HepG2 (cell line): Measurements from ENCODE around the gene MTHFR. TPM values are rescaled to one million over a fixed set of nuclear protein-coding genes. Genes with fewer than 3 reads are reported as not detected.

ENCODE experiments used
- IRX3 ChIP-seq: sonication (generic); formaldehyde crosslinking; IDR thresholded peaks from 2 replicates; pipeline ENCODE4 v1.8.1; 2023; ENCODE audit warnings: mild to moderate bottlenecking, low read depth, missing genetic modification reagents, borderline replicate concordance
- JUND ChIP-seq: sonication (generic); formaldehyde crosslinking; IDR thresholded peaks from 2 replicates; pipeline ENCODE4 v1.8.0; 2022; ENCODE audit warnings: mild to moderate bottlenecking, missing genetic modification reagents
- KAT2B ChIP-seq: fragments of 150-350 bp; IDR thresholded peaks from 2 replicates; pipeline ENCODE4 v1.6.1; 2014; ENCODE audit warnings: low read depth, low read length, borderline replicate concordance
- PRPF4 ChIP-seq: fragments of 200-400 bp; formaldehyde crosslinking; IDR thresholded peaks from 2 replicates; pipeline ENCODE4 v1.6.1; 2016; ENCODE audit warnings: low read length, low read depth; ENCODE audit not compliant: poor library complexity, severe bottlenecking
- RARG ChIP-seq: sonication (generic); formaldehyde crosslinking; IDR thresholded peaks from 2 replicates; pipeline ENCODE4 v1.4.0; 2020; ENCODE audit warnings: low read depth, mild to moderate bottlenecking, missing genetic modification reagents
- RFXANK ChIP-seq: IDR thresholded peaks from 2 replicates; pipeline ENCODE4 v1.6.1; 2016
- YEATS4 ChIP-seq: sonication (generic); formaldehyde crosslinking; IDR thresholded peaks from 2 replicates; pipeline ENCODE4 v1.4.0; 2020; ENCODE audit warnings: missing genetic modification reagents, borderline replicate concordance
- ZBTB1 ChIP-seq: sonication (generic); formaldehyde crosslinking; IDR thresholded peaks from 2 replicates; pipeline ENCODE4 v1.4.0; 2020; ENCODE audit warnings: missing genetic modification reagents, borderline replicate concordance
- ZNF34 ChIP-seq: sonication (generic); formaldehyde crosslinking; IDR thresholded peaks from 2 replicates; pipeline ENCODE4 v1.4.0; 2020; ENCODE audit warnings: mild to moderate bottlenecking, missing genetic modification reagents, borderline replicate concordance
- ZNF556 ChIP-seq: sonication (generic); formaldehyde crosslinking; IDR thresholded peaks from 2 replicates; pipeline ENCODE4 v1.4.0; 2020; ENCODE audit warnings: mild to moderate bottlenecking, missing genetic modification reagents, borderline replicate concordance
- ZNF841 ChIP-seq: sonication (generic); formaldehyde crosslinking; IDR thresholded peaks from 2 replicates; pipeline ENCODE4 v1.8.1; 2023; ENCODE audit warnings: missing genetic modification reagents, borderline replicate concordance
- polyA plus RNA-seq, 8 experiments: library from polyadenylated mRNA; depleted of rRNA in 3 of 8; stranded (reverse) in 7 of 8; unstranded in 1 of 8; fragments of >200 nt; fragmentation: Illumina TruSeq in 4 of 8; extraction: Trizol in 4 of 8; gene quantifications; 2 replicates each; pipeline versions ENCODE4 v1.2.1 to v1.2.3, GENCODE V29; 2011 to 2016; ENCODE audit warnings: low read depth in 4 of 8, missing spikeins in 1 of 8, mixed read lengths in 1 of 8; ENCODE audit not compliant: insufficient read depth in 1 of 8
- total RNA-seq, 5 experiments: library from RNA; depleted of rRNA; stranded (reverse); fragments of >200 nt; fragmentation: Illumina TruSeq; extraction: Trizol; gene quantifications; 2 replicates each; pipeline ENCODE4 v1.2.3, GENCODE V29; 2016; ENCODE audit warnings: low read depth in 1 of 5
- TF ChIP-seq, protein P1 (sequence below): sonication (generic); formaldehyde crosslinking; IDR thresholded peaks from 2 replicates; pipeline ENCODE4 v1.5.1; 2020; ENCODE audit warnings: mild to moderate bottlenecking, missing genetic modification reagents
- TF ChIP-seq, protein P2 (sequence below): sonication (generic); formaldehyde crosslinking; IDR thresholded peaks from 2 replicates; pipeline ENCODE4 v1.4.0; 2020; ENCODE audit warnings: missing genetic modification reagents, borderline replicate concordance
- TF ChIP-seq, protein P3 (sequence below): sonication (generic); formaldehyde crosslinking; IDR thresholded peaks from 2 replicates; pipeline ENCODE4 v1.4.0; 2020; ENCODE audit warnings: missing genetic modification reagents, borderline replicate concordance
- TF ChIP-seq, protein P4 (sequence below): sonication (generic); formaldehyde crosslinking; IDR thresholded peaks from 2 replicates; pipeline ENCODE4 v1.8.0; 2022; ENCODE audit warnings: missing genetic modification reagents, low read depth, mild to moderate bottlenecking, borderline replicate concordance

MTHFR gene
- total and polyA plus RNA-seq, 2 of the 13 experiments (the other 11 are each of a cell fraction or from before 2014, with no cell fraction given) = 3.8 to 8.2 TPM

DNA sequence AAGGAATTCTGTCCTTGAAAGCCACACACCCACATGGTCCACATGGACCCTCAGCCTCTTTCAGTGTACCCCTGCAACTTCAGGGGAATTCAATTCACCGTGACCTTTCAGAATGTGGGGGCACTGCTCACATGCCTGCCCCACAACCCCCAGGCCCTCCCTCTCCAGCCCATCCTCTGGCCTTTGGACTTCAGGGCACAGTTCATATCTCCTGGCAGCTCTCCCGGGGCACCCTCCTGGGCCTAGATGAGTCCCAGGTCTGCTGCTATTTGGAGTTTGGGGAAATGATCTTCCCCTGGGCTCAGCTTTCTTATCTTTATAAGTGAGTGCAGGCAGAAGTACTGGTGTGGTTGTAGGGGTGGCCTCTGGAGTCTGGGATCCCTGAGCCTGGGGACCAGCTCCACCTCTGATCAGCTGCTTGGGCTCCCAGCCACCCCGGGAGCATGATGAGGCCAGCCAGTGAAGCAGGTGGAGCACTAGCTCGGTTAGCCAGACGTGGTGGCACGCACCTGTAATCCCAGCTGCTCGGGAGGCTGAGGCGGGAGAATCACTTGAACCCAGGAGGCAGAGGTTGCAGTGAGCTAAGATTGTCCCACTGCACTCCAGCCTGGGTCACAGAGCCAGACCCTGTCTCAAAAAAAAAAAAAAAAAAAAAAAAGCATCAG, 28.0 kb downstream of the MTHFR start (continued):
- TF ChIP-seq, protein P1, sequence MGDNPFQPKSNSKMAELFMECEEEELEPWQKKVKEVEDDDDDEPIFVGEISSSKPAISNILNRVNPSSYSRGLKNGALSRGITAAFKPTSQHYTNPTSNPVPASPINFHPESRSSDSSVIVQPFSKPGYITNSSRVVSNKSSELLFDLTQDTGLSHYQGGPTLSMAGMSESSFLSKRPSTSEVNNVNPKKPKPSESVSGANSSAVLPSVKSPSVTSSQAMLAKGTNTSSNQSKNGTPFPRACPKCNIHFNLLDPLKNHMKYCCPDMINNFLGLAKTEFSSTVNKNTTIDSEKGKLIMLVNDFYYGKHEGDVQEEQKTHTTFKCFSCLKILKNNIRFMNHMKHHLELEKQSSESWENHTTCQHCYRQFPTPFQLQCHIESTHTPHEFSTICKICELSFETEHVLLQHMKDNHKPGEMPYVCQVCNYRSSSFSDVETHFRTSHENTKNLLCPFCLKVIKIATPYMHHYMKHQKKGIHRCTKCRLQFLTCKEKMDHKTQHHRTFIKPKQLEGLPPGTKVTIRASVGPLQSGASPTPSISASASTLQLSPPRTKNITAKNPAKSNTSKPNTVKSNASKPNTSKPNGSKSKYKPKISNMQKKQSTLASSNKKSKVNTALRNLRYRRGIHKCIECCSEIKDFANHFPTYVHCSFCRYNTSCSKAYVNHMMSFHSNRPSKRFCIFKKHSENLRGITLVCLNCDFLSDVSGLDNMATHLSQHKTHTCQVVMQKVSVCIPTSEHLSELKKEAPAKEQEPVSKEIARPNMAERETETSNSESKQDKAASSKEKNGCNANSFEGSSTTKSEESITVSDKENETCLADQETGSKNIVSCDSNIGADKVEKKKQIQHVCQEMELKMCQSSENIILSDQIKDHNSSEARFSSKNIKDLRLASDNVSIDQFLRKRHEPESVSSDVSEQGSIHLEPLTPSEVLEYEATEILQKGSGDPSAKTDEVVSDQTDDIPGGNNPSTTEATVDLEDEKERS (CRISPR knock-in tag) = no peak
- TF ChIP-seq RFXANK (CRISPR knock-in tag) = no peak
- TF ChIP-seq KAT2B = no peak
- no peak for TF ChIP-seq JUND (CRISPR knock-in tag)
- TF ChIP-seq IRX3 = no peak
- TF ChIP-seq ZNF34 (CRISPR knock-in tag) = no peak
- TF ChIP-seq, protein P2, sequence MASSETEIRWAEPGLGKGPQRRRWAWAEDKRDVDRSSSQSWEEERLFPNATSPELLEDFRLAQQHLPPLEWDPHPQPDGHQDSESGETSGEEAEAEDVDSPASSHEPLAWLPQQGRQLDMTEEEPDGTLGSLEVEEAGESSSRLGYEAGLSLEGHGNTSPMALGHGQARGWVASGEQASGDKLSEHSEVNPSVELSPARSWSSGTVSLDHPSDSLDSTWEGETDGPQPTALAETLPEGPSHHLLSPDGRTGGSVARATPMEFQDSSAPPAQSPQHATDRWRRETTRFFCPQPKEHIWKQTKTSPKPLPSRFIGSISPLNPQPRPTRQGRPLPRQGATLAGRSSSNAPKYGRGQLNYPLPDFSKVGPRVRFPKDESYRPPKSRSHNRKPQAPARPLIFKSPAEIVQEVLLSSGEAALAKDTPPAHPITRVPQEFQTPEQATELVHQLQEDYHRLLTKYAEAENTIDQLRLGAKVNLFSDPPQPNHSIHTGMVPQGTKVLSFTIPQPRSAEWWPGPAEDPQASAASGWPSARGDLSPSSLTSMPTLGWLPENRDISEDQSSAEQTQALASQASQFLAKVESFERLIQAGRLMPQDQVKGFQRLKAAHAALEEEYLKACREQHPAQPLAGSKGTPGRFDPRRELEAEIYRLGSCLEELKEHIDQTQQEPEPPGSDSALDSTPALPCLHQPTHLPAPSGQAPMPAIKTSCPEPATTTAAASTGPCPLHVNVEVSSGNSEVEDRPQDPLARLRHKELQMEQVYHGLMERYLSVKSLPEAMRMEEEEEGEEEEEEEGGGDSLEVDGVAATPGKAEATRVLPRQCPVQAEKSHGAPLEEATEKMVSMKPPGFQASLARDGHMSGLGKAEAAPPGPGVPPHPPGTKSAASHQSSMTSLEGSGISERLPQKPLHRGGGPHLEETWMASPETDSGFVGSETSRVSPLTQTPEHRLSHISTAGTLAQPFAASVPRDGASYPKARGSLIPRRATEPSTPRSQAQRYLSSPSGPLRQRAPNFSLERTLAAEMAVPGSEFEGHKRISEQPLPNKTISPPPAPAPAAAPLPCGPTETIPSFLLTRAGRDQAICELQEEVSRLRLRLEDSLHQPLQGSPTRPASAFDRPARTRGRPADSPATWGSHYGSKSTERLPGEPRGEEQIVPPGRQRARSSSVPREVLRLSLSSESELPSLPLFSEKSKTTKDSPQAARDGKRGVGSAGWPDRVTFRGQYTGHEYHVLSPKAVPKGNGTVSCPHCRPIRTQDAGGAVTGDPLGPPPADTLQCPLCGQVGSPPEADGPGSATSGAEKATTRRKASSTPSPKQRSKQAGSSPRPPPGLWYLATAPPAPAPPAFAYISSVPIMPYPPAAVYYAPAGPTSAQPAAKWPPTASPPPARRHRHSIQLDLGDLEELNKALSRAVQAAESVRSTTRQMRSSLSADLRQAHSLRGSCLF = no peak
- TF ChIP-seq, protein P3, sequence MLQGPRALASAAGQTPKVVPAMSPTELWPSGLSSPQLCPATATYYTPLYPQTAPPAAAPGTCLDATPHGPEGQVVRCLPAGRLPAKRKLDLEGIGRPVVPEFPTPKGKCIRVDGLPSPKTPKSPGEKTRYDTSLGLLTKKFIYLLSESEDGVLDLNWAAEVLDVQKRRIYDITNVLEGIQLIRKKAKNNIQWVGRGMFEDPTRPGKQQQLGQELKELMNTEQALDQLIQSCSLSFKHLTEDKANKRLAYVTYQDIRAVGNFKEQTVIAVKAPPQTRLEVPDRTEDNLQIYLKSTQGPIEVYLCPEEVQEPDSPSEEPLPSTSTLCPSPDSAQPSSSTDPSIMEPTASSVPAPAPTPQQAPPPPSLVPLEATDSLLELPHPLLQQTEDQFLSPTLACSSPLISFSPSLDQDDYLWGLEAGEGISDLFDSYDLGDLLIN (CRISPR knock-in tag) = no peak
- TF ChIP-seq RARG (CRISPR knock-in tag) = no peak
- TF ChIP-seq ZNF556 (CRISPR knock-in tag) = no peak
- no peak for TF ChIP-seq ZNF841 (CRISPR knock-in tag)
- TF ChIP-seq, protein P4, sequence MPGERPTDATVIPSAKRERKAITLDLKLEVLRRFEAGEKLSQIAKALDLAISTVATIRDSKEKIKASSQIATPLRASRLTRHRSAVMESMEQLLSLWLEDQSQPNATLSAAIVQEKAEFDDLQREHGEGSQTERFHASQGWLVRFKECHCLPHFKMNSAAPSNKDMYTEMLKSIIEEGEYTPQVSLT = no peak
- no peak for TF ChIP-seq PRPF4
- no peak for TF ChIP-seq YEATS4 (CRISPR knock-in tag)
- TF ChIP-seq ZBTB1 = no peak
